HL-60 (cell line): ENCODE data around the gene GPER1.

Source experiments
- DNase-seq, 2 experiments: peaks; one replicate each; pipeline ENCODE4 v3.0.0-alpha.2; 2010 to 2020; ENCODE audit warnings: low read depth in 1 of 2, low spot score in 1 of 2
- H3K27ac ChIP-seq: fragments of 250-450 bp; sonication (Bioruptor Pico); replicated peaks from 2 replicates; pipeline ENCODE4 v1.5.1; 2020; ENCODE audit warnings: mild to moderate bottlenecking, moderate library complexity
- H3K27me3 ChIP-seq: fragments of 250-450 bp; sonication (Bioruptor Pico); 2 replicates; pipeline ENCODE4 v1.5.1; 2021; ENCODE audit warnings: mild to moderate bottlenecking, moderate library complexity; ENCODE audit not compliant: insufficient read depth, poor library complexity, severe bottlenecking
- H3K4me3 ChIP-seq: replicated peaks from 2 replicates; pipeline ENCODE4 v1.5.1; 2011; ENCODE audit warnings: mild to moderate bottlenecking, control low read depth, low read length; ENCODE audit not compliant: insufficient read depth
- CTCF ChIP-seq: IDR thresholded peaks from one replicate; pipeline ENCODE4 v1.5.1; 2011; ENCODE audit warnings: low read length, control low read depth, inconsistent platforms; ENCODE audit not compliant: insufficient read depth
- GABPA ChIP-seq: IDR thresholded peaks from 2 replicates; pipeline ENCODE4 v1.6.1; 2012; ENCODE audit warnings: low read depth
- POLR2AphosphoS5 ChIP-seq: IDR thresholded peaks from 2 replicates; pipeline ENCODE4 v1.6.1; 2012; ENCODE audit warnings: low read depth
- REST ChIP-seq: IDR thresholded peaks from 2 replicates; pipeline ENCODE4 v1.6.1; 2012; ENCODE audit warnings: low read depth; ENCODE audit not compliant: insufficient replicate concordance
- SPI1 ChIP-seq: IDR thresholded peaks from 2 replicates; pipeline ENCODE4 v1.6.1; 2012; ENCODE audit warnings: low read depth, mild to moderate bottlenecking, borderline replicate concordance

The GPER1 gene

GRCh38 chr7:1061180-1061579 is 26.7 kb upstream of the GPER1 start:
- TF ChIP-seq CTCF (no peak), POLR2AphosphoS5 (no peak), SPI1 (no peak), GABPA (no peak), REST (no peak)
- Histone ChIP-seq H3K27ac (no peak overlapping the region), H3K27me3 (no peaks in the 10 kb centered on the region), H3K4me3 (no peak overlapping the region)
- no peak for DNase-seq

GRCh38 chr7:1062296-1063294 is 25.3 kb upstream of the GPER1 start:
- TF ChIP-seq POLR2AphosphoS5 = no peak
- no peak for TF ChIP-seq CTCF
- no peak for TF ChIP-seq GABPA
- TF ChIP-seq SPI1 = no peak
- no peak for TF ChIP-seq REST
- H3K27ac ChIP-seq = peak overlapping the region; percentile 30; the same call in 1 of the 2 replicates
- H3K27me3 ChIP-seq = no peaks in the 10 kb centered on the region
- H3K4me3 ChIP-seq = no peak overlapping the region
- peak in 1 of 2 experiments; percentile 64 for DNase-seq

GRCh38 chr7:1063361-1063760 is 24.6 kb upstream of the GPER1 start:
- Histone ChIP-seq H3K27ac (no peak overlapping the region), H3K4me3 (no peak overlapping the region), H3K27me3 (no peaks in the 10 kb centered on the region)
- no peak for DNase-seq
- no peak for TF ChIP-seq REST
- no peak for TF ChIP-seq CTCF
- no peak for TF ChIP-seq POLR2AphosphoS5
